Inflammatory macrophage treated with lipopolysaccharide for 4 hours (primary cell): ENCODE results near the gene ALOXE3.

Experiments
- DNase-seq: peaks from one replicate; pipeline ENCODE4 v3.0.0-alpha.2; 2020

ALOXE3 gene

DNA sequence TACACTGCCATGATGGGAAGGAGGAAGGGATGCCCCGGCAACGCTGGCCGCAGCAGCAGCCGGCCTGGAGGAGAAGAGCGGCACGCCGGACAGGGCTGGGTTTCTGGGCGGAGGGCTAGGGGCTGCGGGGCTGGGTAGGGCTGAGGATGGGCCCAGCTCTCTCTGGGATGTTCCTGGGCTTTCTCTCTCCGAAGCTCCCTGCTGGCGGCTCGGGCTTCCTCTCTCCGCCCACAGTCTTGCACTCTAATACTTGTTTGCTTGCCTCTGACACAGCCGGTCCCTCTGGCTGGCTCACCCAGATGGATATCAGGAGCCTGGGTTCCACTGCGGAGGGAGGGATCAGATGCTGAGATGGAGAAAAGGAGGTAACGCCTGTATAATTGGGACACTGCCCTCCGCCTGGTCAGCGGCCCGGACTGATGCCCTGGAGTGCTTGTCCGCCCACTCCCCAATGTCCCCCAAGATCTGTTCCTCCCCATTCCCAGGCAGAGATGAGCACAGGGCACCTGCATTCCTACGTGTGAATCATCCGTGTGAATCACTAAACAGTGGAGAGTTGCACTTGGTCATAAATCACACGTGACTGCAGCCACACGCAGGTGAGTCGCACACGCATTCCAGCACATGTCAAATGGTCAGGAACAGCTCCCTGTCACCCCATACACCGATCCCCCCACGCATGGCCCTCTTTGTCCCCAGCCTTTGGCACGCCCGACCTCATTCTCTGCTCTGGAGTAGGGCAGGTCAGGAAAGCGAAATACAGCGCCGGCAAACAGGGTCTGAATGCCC lies at the start of gene ALOXE3:
Gene ALOXE3 (minus strand): TSS at position 535 of the 789 bp plus-strand sequence. CDS start 524 bp downstream, at position 11.
- DNase-seq = no peak

GRCh38 chr17:8167526-8167925 lies 49.2 kb upstream of the ALOXE3 start:
- no peak for DNase-seq

GRCh38 chr17:8166731-8167130 lies 48.4 kb upstream of the ALOXE3 start:
- no peak for DNase-seq

DNA sequence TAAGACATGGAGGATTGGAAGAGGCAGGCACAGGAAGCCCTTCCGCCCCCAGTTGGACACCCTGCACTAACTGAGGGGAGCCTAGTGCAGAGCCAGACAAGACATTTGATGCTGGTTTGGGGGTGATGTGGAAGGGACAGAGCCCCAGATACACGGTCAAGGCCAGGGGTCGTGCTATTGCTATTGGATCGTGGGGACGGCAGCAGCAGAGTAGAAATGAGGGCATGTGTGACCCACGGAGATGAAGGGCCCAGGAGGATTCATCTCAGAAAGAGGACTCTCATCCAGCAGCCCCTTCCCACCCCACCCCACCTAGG lies 46.5 kb upstream of the ALOXE3 start:
- no peak for DNase-seq

DNA sequence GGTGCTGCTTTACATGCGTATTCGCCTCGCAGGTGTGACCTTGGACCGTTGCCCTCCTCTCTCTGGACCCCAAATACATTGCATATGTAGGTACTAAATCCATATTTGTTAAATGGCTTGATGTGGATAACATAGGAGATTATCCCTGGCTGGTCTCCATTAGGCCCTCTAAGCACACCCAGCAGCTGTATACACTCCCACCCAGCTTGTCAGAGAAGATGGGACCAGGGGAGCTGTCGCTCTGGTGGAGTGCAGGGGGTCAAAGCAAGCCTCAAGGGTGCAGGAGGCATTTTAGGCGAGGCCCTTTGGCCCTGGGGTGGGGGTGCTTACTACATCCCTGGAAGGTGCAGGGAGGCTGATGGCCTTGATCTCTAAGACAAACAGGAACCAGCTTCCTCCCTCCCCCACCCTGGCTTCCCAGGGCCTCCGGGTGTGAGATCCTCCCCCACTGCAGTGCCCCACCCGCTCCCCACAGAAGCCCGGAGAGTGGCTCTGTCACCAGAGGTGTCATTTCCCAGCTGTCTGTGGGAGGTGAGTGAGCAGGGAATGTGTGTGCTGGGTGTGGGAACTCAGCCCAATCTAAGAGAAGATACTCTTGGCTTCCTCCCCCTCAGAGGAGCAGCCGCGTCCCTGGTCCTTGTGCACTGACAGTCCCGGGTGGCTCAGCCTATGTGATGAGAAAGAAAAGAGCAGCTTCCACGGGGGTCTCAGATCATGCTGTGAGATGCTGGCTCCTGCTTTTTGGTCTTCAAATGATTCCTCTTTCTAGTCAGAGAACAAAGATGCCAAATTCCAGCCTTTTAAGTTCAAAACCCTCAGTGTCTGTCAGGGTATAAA lies 45.9 kb upstream of the ALOXE3 start:
- DNase-seq = peak; percentile 75

DNA sequence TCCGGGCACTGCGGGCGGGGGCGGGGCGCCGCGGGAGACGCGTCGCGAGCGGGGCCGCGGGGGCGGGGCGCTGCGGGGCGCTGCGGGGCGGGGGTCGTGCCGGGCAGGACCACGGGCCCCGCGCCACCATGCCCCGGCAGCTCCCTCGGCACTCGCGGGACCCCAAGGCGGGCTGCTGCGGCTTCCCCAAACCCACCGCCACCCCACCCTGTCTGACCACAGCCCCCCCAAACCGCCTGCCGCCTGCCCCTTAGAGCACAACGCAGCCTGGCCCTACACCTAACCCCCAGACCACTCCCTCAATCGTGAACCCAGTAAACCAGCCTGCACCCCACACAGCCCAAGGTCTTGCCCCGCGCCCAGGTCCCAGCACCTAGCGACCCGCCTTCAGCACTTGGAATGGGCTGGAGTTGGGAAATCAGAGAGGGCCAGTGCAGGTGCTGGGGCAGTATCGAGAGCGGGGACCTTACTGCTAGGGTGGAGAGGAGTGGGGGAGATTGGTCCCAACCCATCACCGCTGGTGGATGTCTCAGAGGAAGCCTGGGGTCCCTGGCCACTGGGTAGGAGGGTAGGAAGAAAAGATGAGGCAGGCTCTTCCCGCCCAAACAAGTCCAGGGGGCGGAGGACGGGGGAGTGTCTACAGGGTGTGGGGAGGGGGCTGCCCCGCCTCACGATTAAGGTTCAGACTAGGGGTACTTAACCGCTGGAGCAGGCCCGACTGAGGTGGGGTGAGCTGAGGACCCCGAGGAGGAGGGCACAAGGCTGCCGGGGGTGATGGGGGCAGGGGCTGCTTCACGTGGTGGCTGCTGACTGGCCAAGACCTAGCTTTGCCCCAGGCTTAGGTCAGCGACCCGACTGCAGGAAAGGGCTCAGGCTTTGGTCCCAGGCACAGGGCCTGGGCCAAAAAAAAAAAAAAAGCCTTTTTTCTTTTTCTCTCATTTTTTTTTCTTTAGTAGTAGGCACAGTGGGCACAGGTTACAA lies 45.0 kb upstream of the ALOXE3 start:
- no peak for DNase-seq

GRCh38 chr17:8162233-8162996 lies 44.1 kb upstream of the ALOXE3 start, which contains the start of gene VAMP2:
VAMP2 (minus strand) TSS chr17:8162948; CDS start chr17:8162879, 69 bp downstream.
- peak; percentile 76 for DNase-seq

- DNase-seq = no peak
Measured at GRCh38 chr17:8161289-8162232, 43.2 kb upstream of the ALOXE3 start.

GRCh38 chr17:8160741-8161221 lies 42.5 kb upstream of the ALOXE3 start:
- DNase-seq = no peak

- no peak for DNase-seq
Measured at GRCh38 chr17:8160224-8160577, 41.9 kb upstream of the ALOXE3 start.

DNA sequence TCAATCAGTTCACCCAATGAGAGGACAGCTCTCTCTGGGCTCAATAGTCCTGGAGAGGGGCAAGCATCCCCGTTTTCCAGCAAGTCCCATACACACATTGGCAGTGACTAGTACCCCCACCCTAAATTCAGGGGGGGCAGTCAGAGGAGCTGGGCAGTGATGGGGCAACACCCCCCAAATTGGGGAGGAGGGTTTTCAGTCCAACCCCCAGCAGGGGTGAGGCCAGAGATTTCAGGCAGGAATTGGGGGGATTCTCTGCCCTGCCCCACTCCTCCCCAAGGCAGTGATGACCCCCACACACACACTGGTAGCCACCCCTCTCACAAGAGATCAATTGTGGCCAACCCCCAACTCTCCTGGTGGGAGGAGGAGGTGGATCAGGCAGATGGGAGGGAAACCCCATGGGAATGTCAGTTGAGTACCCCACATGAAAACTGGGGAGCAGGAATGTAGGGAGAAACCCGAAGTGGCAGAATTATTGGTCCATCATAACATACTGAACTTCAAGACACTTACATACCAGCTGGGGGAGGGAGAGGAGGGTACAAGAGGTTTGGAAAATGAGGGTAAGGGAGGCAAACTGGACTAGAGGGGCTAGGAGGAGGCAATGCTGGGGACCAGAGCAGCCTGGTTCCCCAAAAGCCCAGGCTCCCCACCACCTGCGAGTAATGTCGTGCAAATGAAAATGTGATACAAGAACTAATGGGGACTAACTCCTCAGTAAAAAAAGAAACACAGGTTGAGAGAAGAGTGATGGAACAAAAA lies 41.3 kb upstream of the ALOXE3 start:
- no peak for DNase-seq

DNA sequence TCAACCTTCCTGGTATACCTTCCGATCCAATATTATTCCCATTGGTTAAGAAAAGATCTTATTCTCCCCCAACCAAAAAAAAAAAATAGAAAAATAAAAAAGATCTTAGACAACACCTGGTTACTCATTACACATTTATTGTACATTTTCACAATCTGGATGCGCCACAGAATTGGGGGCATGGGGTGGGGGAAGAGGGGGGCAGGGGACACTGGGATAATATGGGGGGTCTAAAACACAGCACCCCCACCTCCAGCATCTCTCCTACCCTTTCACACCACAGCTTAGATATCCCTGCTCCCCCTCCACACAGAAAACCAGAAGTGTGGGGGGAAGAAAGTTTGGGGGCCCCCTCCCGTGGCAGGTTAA lies 40.7 kb upstream of the ALOXE3 start:
- DNase-seq = no peak

GRCh38 chr17:8158267-8159031 lies 40.1 kb upstream of the ALOXE3 start:
- DNase-seq = peak; percentile 97

- peak; percentile 100 for DNase-seq
Measured at GRCh38 chr17:8156246-8156992, 38.1 kb upstream of the ALOXE3 start.

- no peak for DNase-seq
Measured at GRCh38 chr17:8155996-8156245, 37.6 kb upstream of the ALOXE3 start.

DNA sequence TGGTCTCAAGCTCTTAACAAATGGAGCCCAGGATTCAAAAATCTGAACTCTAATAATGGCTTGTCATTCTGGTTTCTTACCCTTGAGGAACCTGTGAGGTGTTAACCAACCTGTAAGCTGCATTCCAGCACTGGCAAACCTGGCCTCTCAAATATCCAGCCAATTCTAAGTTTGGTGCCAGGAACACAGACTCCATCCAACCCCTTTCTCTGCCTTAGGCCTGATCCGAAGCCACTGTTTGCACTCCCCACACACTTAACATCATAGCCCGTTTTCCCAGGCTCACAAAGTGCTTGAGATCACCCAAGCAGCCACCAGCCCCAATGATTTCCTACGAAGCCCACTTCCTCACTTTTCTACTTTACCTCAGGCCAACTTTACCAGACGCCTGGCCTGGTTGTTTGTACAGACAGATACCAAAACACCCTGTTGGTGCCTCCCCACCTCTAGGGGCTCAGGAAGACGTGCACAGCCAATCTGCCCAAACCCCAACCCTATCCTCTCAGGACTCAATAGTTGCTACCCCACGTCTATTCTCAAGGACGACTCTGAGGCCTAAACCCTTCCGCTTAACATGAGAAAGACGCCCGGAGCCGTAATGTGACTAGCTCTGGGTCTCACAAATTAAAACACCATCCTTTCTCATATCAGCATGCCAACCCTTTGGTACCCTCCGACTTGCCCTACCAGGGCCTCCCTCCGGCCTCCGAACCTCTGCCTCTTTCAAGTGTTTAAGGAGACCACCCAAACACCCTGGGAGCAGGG lies 37.1 kb upstream of the ALOXE3 start:
- DNase-seq = no peak

DNA sequence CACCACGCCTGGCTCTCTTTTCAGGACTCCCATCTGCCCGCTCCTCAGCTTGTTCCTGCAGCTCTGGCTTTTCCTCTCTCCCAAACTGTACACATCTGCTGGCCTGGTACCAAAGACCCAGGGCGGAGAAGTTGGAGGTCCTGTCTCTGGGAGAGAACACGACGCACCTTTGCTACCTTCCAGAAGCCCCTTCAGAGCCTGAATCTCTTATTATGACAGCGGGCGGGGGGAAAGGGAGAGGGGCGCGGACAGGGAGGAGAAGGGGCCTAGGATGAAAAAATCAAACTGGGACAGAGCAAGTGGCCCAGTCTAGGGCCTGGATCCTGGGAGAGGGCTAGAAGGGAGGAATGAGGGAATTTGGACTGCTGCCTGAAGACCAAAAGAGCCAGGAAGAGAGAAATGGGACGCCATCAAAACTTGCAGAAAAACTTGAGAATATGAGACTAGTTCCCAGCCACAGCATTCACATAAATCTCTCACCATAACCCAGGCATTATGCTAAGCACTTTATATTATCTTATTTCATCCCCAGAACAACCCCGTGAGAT lies 36.4 kb upstream of the ALOXE3 start:
- DNase-seq = no peak
